ENCODE measurements around the gene UBQLN4.

Gene UBQLN4

GRCh38 chr1:156020293-156021092, 33.1 kb downstream of the UBQLN4 start, which contains the start of gene SSR2:
Gene SSR2 (minus strand): TSS chr1:156020951. CDS start chr1:156020167, 784 bp downstream.
- CTCF ChIA-PET: interaction anchor here (0.9 to 2.4 kb wide), 3 partner anchors 9 to 46 kb away, joined by 3 to 11 read pairs (median 4); no protein-coding TSS in a partner anchor
- POLR2A ChIA-PET: interaction anchor here (0.8 to 2.6 kb wide), 10 partner anchors 9 to 90 kb away, joined by 3 to 12 read pairs (median 4); partner anchors contain the start of gene ARHGEF2
- TF ChIP-seq ELF4 (IDR thresholded peaks at IDR 0.05): peak; percentile 75
- TF ChIP-seq FOXA1 (IDR thresholded peaks at IDR 0.05): no peak
- peak; percentile 98 for DNase-seq (ENCODE audit: extremely low spot score)

- CTCF ChIA-PET: no interaction called here
- POLR2A ChIA-PET: interaction anchor here (0.9 to 2.6 kb wide), 5 partner anchors 9 to 58 kb away, joined by 3 to 12 read pairs (median 3); no protein-coding TSS in a partner anchor
These were observed 33.7 kb downstream of the UBQLN4 start for GRCh38 chr1:156019946-156020292.

GRCh38 chr1:156014829-156015228, 38.8 kb downstream of the UBQLN4 start:
- POLR2A ChIA-PET: no interaction called here
- no peak for TF ChIP-seq ZNF384 (IDR thresholded peaks at IDR 0.05)
- TF ChIP-seq NFRKB (IDR thresholded peaks at IDR 0.05): no peak
- no peak for TF ChIP-seq CTBP1 (IDR thresholded peaks at IDR 0.05; ENCODE audit: borderline replicate concordance)
- TF ChIP-seq BHLHE40 (IDR thresholded peaks at IDR 0.05; ENCODE audit: borderline replicate concordance): no peak
- TF ChIP-seq TARDBP (IDR thresholded peaks at IDR 0.05): no peak
- TF ChIP-seq ELF4 (IDR thresholded peaks at IDR 0.05): no peak
- no peak for TF ChIP-seq SP1 (IDR thresholded peaks at IDR 0.05)
- TF ChIP-seq L3MBTL2 (conservative IDR thresholded peaks at IDR 0.05): no peak
- no peak for TF ChIP-seq PKNOX1 (IDR thresholded peaks at IDR 0.05)
- no peak for TF ChIP-seq FOXA1 (IDR thresholded peaks at IDR 0.05)
- TF ChIP-seq HDGF (IDR thresholded peaks at IDR 0.05; ENCODE audit: borderline replicate concordance): no peak
- TF ChIP-seq SUZ12 (IDR thresholded peaks at IDR 0.05): no peak
- no peak for TF ChIP-seq FOXK2 (IDR thresholded peaks at IDR 0.05)
- CTCF ChIA-PET: no interaction called here
- no peak for DNase-seq (ENCODE audit: extremely low spot score)

More at GRCh38 chr1:156019946-156020292, 33.7 kb downstream of the UBQLN4 start:
- TF ChIP-seq SUZ12 (IDR thresholded peaks at IDR 0.05) (no peak), PKNOX1 (IDR thresholded peaks at IDR 0.05) (peak; percentile 51), ARNT (IDR thresholded peaks at IDR 0.05) (no peak), FOXM1 (IDR thresholded peaks at IDR 0.05; ENCODE audit: borderline replicate concordance) (no peak)
- no peak for DNase-seq (ENCODE audit: extremely low spot score)

- TF ChIP-seq FOXK2 (IDR thresholded peaks at IDR 0.05): no peak
- no peak for TF ChIP-seq SUZ12 (IDR thresholded peaks at IDR 0.05)
- TF ChIP-seq NFRKB (IDR thresholded peaks at IDR 0.05): no peak
- CTCF ChIA-PET: no interaction called here
- POLR2A ChIA-PET: no interaction called here
- DNase-seq (ENCODE audit: extremely low spot score): no peak
These were observed 41.4 kb downstream of the UBQLN4 start for GRCh38 chr1:156012051-156012817.

GRCh38 chr1:156009404-156009803, 44.2 kb downstream of the UBQLN4 start:
- ChIA-PET CTCF (interaction anchor here (2.1 kb wide), 1 partner anchor 16 kb away, joined by 4 read pairs; no protein-coding TSS in a partner anchor), POLR2A (interaction anchor here (1.5 to 2.0 kb wide), 2 partner anchors 11 to 12 kb away, joined by 6 to 8 read pairs; partner anchors contain the start of gene SSR2)
- DNase-seq (ENCODE audit: extremely low spot score): no peak
- TF ChIP-seq ARNT (IDR thresholded peaks at IDR 0.05) (no peak), ELF4 (IDR thresholded peaks at IDR 0.05) (no peak), ZNF384 (IDR thresholded peaks at IDR 0.05) (no peak), NFRKB (IDR thresholded peaks at IDR 0.05) (no peak), TARDBP (IDR thresholded peaks at IDR 0.05) (no peak), FOXA1 (IDR thresholded peaks at IDR 0.05) (no peak), BHLHE40 (IDR thresholded peaks at IDR 0.05; ENCODE audit: borderline replicate concordance) (no peak), FOXM1 (IDR thresholded peaks at IDR 0.05; ENCODE audit: borderline replicate concordance) (no peak), HDGF (IDR thresholded peaks at IDR 0.05; ENCODE audit: borderline replicate concordance) (no peak), LEF1 (IDR thresholded peaks at IDR 0.05; ENCODE audit: borderline replicate concordance) (no peak), FOXK2 (IDR thresholded peaks at IDR 0.05) (no peak), PKNOX1 (IDR thresholded peaks at IDR 0.05) (no peak), L3MBTL2 (conservative IDR thresholded peaks at IDR 0.05) (no peak), SP1 (IDR thresholded peaks at IDR 0.05) (no peak), CTBP1 (IDR thresholded peaks at IDR 0.05; ENCODE audit: borderline replicate concordance) (no peak), SUZ12 (IDR thresholded peaks at IDR 0.05) (no peak)

GRCh38 chr1:156006666-156007376, 46.8 kb downstream of the UBQLN4 start:
- CTCF ChIA-PET: interaction anchor here (1.4 to 2.1 kb wide), 2 partner anchors 19 to 60 kb away, joined by 4 read pairs; no protein-coding TSS in a partner anchor
- no peak for DNase-seq (ENCODE audit: extremely low spot score)
- TF ChIP-seq ZNF384 (IDR thresholded peaks at IDR 0.05): no peak
- TF ChIP-seq NFRKB (IDR thresholded peaks at IDR 0.05): no peak
- TF ChIP-seq TARDBP (IDR thresholded peaks at IDR 0.05): no peak
- no peak for TF ChIP-seq SP1 (IDR thresholded peaks at IDR 0.05)
- TF ChIP-seq ELF4 (IDR thresholded peaks at IDR 0.05): no peak
- no peak for TF ChIP-seq LEF1 (IDR thresholded peaks at IDR 0.05; ENCODE audit: borderline replicate concordance)
- no peak for TF ChIP-seq CTBP1 (IDR thresholded peaks at IDR 0.05; ENCODE audit: borderline replicate concordance)
- no peak for TF ChIP-seq SUZ12 (IDR thresholded peaks at IDR 0.05)
- no peak for TF ChIP-seq HDGF (IDR thresholded peaks at IDR 0.05; ENCODE audit: borderline replicate concordance)
- no peak for TF ChIP-seq FOXK2 (IDR thresholded peaks at IDR 0.05)
- TF ChIP-seq FOXA1 (IDR thresholded peaks at IDR 0.05): no peak
- no peak for TF ChIP-seq L3MBTL2 (conservative IDR thresholded peaks at IDR 0.05)
- no peak for TF ChIP-seq BHLHE40 (IDR thresholded peaks at IDR 0.05; ENCODE audit: borderline replicate concordance)
- no peak for TF ChIP-seq ARNT (IDR thresholded peaks at IDR 0.05)
- TF ChIP-seq PKNOX1 (IDR thresholded peaks at IDR 0.05): no peak
- no peak for TF ChIP-seq FOXM1 (IDR thresholded peaks at IDR 0.05; ENCODE audit: borderline replicate concordance)
- POLR2A ChIA-PET: no interaction called here
